T-helper 1 cell treated with Interleukin-12 subunit alpha and Interleukin-12 subunit beta and Interleukin-4 antibody, amounts not matched to agents 30 μg/mL and 1 μg/mL, for 36 hours (primary cell): ENCODE results near the gene ZNF688.
A peak's percentile ranks its signal among the peaks of the same experiment; 100 is the strongest.
"Not testable (repeated sequence)": the region's sequence is repeated elsewhere in the genome, so short reads cannot be mapped to it uniquely, and the experiment has no call there.

Experiments
- H3K27ac Mint-ChIP-seq: one replicate; pipeline ENCODE4 v1.8.0; 2021; ENCODE audit warnings: mild to moderate bottlenecking, mixed read lengths
- H3K27me3 Mint-ChIP-seq: one replicate; pipeline ENCODE4 v1.8.0; 2021; ENCODE audit warnings: low read depth, mixed read lengths
- H3K36me3 Mint-ChIP-seq: one replicate; pipeline ENCODE4 v1.8.0; 2021; ENCODE audit warnings: low read depth, mixed read lengths
- H3K4me1 Mint-ChIP-seq: one replicate; pipeline ENCODE4 v1.8.0; 2021; ENCODE audit warnings: low read depth, mixed read lengths
- H3K4me3 Mint-ChIP-seq: one replicate; pipeline ENCODE4 v1.8.0; 2021; ENCODE audit warnings: mild to moderate bottlenecking, moderate library complexity, mixed read lengths
- H3K9me3 Mint-ChIP-seq: one replicate; pipeline ENCODE4 v1.8.0; 2021; ENCODE audit warnings: mixed read lengths

ZNF688 gene

GRCh38 chr16:30526137-30526822 is 45.2 kb downstream of the ZNF688 start, which contains the start of gene ZNF768:
Gene ZNF768 (minus strand): TSS chr16:30526566. CDS start chr16:30526413, 153 bp downstream.
- Mint-ChIP-seq H3K4me3 (peak within 1 kb of the TSS; percentile 77), H3K36me3 (peaks cover 18% of the 10 kb centered on the region), H3K27me3 (no peaks in the 10 kb centered on the region), H3K9me3 (no peaks in the 10 kb centered on the region), H3K27ac (peak within 1 kb of the TSS; percentile 78), H3K4me1 (peaks cover 22% of the 10 kb centered on the region)

- H3K4me1 Mint-ChIP-seq = peaks cover 22% of the 10 kb centered on the region
- H3K27me3 Mint-ChIP-seq = no peaks in the 10 kb centered on the region
- H3K27ac Mint-ChIP-seq = peak overlapping the region; percentile 65
- H3K9me3 Mint-ChIP-seq = no peaks in the 10 kb centered on the region
- peak overlapping the region; percentile 77 for H3K4me3 Mint-ChIP-seq
- H3K36me3 Mint-ChIP-seq = peaks cover 15% of the 10 kb centered on the region
Measured at GRCh38 chr16:30525844-30526136, 45.7 kb downstream of the ZNF688 start.

- Mint-ChIP-seq H3K27ac (no peak overlapping the region), H3K9me3 (no peaks in the 10 kb centered on the region), H3K4me3 (peak overlapping the region; percentile 44), H3K27me3 (no peaks in the 10 kb centered on the region), H3K36me3 (peaks cover 17% of the 10 kb centered on the region), H3K4me1 (peaks cover 17% of the 10 kb centered on the region)
Measured at GRCh38 chr16:30524575-30525568, 46.6 kb downstream of the ZNF688 start.

GRCh38 chr16:30523768-30524574 is 47.5 kb downstream of the ZNF688 start:
- Mint-ChIP-seq H3K9me3 (no peaks in the 10 kb centered on the region), H3K27me3 (no peaks in the 10 kb centered on the region), H3K27ac (no peak overlapping the region), H3K4me3 (no peak overlapping the region), H3K36me3 (peaks cover 26% of the 10 kb centered on the region), H3K4me1 (peaks cover 21% of the 10 kb centered on the region)

DNA sequence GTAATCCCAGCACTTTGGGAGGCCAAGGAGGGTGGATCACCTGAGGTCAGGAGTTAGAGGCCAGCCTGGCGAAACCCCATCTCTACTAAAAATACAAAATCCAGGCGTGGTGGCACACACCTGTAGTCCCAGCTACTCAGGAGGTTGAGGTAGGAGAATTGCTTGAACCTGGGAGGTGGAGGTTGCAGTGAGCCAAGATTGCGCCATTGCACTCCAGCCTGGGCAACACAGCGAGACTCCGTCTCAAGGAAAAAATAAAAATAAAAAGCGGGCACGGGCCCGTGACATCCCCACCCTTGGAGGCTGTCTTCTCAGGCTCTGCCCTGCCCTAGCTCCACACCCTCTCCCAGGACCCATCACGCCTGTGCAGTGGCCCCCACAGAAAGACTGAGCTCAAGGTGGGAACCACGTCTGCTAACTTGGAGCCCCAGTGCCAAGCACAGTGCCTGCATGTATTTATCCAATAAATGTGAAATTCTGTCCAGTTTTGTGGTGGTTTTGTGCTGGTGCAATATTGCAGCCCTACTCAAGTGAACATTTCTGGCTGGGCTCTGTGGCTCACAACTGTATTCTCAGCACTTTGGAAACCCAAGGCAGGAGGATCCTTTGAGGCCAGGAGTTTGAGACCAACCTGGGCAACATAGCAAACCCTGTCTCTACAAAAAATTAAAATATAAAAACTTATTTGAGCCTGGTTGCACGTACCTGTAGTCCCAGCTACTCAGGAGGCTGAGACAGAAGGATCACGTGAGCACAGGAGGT is 48.6 kb downstream of the ZNF688 start:
- not testable (repeated sequence) for H3K27me3 Mint-ChIP-seq, H3K4me3 Mint-ChIP-seq, H3K9me3 Mint-ChIP-seq, H3K27ac Mint-ChIP-seq
- Mint-ChIP-seq H3K36me3 (peaks cover 32% of the 10 kb centered on the region), H3K4me1 (peaks cover 16% of the 10 kb centered on the region)

DNA sequence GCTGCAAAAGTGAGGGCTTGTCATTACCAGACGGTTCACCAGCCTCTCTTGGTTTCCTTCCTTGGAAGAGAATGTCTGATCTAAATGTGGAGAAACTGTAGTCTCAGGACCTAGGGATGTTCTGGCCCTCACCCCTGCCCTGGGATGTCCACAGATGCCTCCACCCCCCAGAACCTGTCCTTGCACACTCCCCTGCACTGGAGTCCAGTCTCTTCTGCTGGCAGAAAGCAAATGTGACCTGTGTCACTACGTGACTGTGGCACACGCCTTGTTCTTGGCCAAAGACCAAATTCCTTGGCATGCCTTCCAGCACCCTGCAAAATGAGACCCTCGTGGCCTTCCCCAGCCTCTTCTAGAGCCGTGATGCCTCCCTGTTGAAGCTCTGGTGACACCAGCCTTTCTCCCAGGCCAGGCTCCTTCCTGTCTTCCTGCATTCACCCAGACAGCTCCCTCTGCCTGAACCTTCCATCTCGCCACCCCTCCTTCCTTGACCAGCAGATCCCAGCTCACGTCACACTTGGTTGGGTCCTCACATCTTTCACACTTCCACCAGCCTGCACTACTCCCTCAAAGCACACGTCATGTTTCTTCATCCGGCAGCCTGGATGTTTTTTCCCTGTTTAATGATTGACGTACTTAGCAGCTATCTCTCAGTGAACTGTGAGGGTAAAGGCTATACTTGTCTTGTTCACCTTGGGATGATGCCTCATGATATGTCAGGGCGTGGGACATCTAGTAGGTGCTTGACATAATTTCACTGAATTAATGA is 49.5 kb downstream of the ZNF688 start:
- H3K36me3 Mint-ChIP-seq = peaks cover 41% of the 10 kb centered on the region
- H3K27ac Mint-ChIP-seq = peak overlapping the region; percentile 21
- no peaks in the 10 kb centered on the region for H3K27me3 Mint-ChIP-seq
- no peaks in the 10 kb centered on the region for H3K9me3 Mint-ChIP-seq
- no peak overlapping the region for H3K4me3 Mint-ChIP-seq
- H3K4me1 Mint-ChIP-seq = peaks cover 8% of the 10 kb centered on the region

GRCh38 chr16:30521476-30521872 is 50.0 kb downstream of the ZNF688 start:
- no peak overlapping the region for H3K4me3 Mint-ChIP-seq
- peaks cover 45% of the 10 kb centered on the region for H3K36me3 Mint-ChIP-seq
- no peaks in the 10 kb centered on the region for H3K27me3 Mint-ChIP-seq
- peaks cover 8% of the 10 kb centered on the region for H3K4me1 Mint-ChIP-seq
- no peaks in the 10 kb centered on the region for H3K9me3 Mint-ChIP-seq
- H3K27ac Mint-ChIP-seq = no peak overlapping the region
